Body of pancreas (tissue), 4 donors: ENCODE data around the gene MINDY2.

Experiments used
- POLR2A ChIP-seq, 3 donors: fragments of 450-650 bp; IDR thresholded peaks; one replicate each; pipeline ENCODE4 v1.6.1; 2016; ENCODE audit warnings: antibody characterized with exemption in 3 of 3, mild to moderate bottlenecking in 2 of 3
- TF ChIP-seq, protein P1 (sequence below), 7 experiments: fragments of 450-650 bp in 4 of 7; fragments of 200-600 bp in 3 of 7; sonication (generic) in 3 of 7; IDR thresholded peaks; one replicate each; pipeline ENCODE4 v1.5.1; 2016 to 2019; ENCODE audit warnings: antibody characterized with exemption in 7 of 7

DNA sequence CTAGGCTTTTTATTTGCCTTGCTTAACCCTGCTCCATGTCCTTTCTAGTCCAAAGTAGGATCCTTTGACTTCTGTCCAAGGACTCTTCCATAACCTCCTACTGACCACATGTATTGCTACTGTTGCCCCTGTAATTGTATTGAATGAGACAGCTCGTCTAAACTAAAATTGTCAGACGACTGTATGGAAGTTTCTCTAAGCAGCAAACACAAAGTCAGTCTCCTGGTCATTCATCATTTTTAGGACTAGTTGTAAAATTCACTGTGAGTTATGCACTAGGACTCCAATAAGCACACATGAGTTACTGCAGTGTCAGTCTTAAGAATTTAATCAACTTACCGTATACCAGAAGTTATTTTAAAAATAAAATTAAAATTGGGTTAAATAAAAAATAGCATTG lies 129.5 kb downstream of the MINDY2 start:
- TF ChIP-seq, protein P1, sequence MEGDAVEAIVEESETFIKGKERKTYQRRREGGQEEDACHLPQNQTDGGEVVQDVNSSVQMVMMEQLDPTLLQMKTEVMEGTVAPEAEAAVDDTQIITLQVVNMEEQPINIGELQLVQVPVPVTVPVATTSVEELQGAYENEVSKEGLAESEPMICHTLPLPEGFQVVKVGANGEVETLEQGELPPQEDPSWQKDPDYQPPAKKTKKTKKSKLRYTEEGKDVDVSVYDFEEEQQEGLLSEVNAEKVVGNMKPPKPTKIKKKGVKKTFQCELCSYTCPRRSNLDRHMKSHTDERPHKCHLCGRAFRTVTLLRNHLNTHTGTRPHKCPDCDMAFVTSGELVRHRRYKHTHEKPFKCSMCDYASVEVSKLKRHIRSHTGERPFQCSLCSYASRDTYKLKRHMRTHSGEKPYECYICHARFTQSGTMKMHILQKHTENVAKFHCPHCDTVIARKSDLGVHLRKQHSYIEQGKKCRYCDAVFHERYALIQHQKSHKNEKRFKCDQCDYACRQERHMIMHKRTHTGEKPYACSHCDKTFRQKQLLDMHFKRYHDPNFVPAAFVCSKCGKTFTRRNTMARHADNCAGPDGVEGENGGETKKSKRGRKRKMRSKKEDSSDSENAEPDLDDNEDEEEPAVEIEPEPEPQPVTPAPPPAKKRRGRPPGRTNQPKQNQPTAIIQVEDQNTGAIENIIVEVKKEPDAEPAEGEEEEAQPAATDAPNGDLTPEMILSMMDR (IDR thresholded peaks at IDR 0.05) = no peak
- no peak for TF ChIP-seq POLR2A (IDR thresholded peaks at IDR 0.05)
